Activated CD8-positive, alpha-beta memory T cell treated with anti-CD3 and anti-CD28 coated beads, Interleukin-2, amount 10 ng/mL, durations not matched to agents 7 days and 5 days (primary cell): Measurements from ENCODE around the gene MROH2A. TPM values are rescaled to one million over a fixed set of nuclear protein-coding genes. Genes with fewer than 3 reads are reported as not detected.

Source experiments
- ATAC-seq: fragments of 150-1000 bp; cut with Tn5 transposase; one replicate; pipeline ENCODE4 v1.10.0; 2021; ENCODE audit warnings: moderate library complexity
- CTCF ChIA-PET: fragments of 350-600 bp; sonication (Branson Sonifier 250); formaldehyde crosslinking; loops from one replicate; lab custom pipeline; 2021; ENCODE audit warnings: antibody characterized with exemption; lab: Charles Lee
- DNase-seq: peaks from one replicate; pipeline ENCODE4 v3.0.0-alpha.2; 2020
- H3K27ac Mint-ChIP-seq: one replicate; pipeline ENCODE4 v1.8.0; 2021; ENCODE audit warnings: mild to moderate bottlenecking, mixed read lengths
- H3K27me3 Mint-ChIP-seq: one replicate; pipeline ENCODE4 v1.8.0; 2021; ENCODE audit warnings: mixed read lengths
- H3K36me3 Mint-ChIP-seq: one replicate; pipeline ENCODE4 v1.8.0; 2021; ENCODE audit warnings: mild to moderate bottlenecking, mixed read lengths
- H3K4me1 Mint-ChIP-seq: one replicate; pipeline ENCODE4 v1.8.0; 2021; ENCODE audit warnings: mixed read lengths
- H3K4me3 Mint-ChIP-seq: one replicate; pipeline ENCODE4 v1.8.0; 2021; ENCODE audit warnings: mild to moderate bottlenecking, moderate library complexity, mixed read lengths
- H3K9me3 Mint-ChIP-seq: one replicate; pipeline ENCODE4 v1.8.0; 2022; ENCODE audit warnings: low read depth, mixed read lengths
- total RNA-seq, 2 experiments: library from RNA; stranded (reverse); gene quantifications; one replicate each; pipeline ENCODE4 v1.2.3, GENCODE V29; 2021

MROH2A gene
- total RNA-seq, 2 experiments from 2014 or later, result not detected

DNA sequence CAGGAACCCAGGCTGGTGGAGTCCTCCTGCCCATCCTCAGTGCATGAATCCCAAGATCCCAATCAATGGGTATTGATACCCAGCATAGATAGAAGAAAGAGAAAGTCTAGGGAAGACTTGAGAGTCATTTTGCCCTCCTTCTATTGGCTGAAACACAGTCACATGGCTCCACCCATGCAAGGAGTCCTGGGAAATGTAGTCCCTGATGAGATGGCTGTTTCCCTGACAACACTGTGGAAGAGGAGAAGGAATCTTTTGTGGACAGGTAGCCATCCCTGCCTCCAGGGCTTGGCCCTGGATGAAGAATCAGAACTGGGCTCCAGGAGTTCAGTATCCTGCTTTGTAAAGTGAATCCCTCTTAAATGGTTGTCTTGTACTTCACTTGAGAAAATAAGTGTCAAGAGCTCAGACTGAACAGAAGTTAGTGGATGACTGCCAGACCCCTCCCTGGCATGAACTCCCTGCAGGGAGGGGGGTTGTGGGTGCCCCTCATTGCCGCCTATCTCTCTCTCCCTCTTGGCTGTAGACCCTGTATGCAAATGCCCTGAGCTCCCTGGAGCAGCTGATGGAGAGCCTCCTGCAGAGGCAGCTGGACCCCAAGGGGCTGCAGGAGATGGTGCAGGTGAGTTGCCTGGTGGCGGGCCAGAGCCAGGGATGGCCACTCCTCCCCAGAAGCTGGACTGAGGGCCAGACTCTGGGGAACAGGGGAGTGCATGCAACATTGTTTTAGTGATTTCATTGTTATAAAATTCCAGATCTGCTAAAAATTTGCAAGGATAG lies 36.1 kb downstream of the MROH2A start:
- CTCF ChIA-PET, result no interaction called here
- ATAC-seq (no peak), DNase-seq (no peak)
- H3K36me3 Mint-ChIP-seq, result no peaks in the 10 kb centered on the region
- peaks cover 30% of the 10 kb centered on the region for H3K27me3 Mint-ChIP-seq
- no peak overlapping the region for H3K27ac Mint-ChIP-seq
- no peak overlapping the region for H3K4me3 Mint-ChIP-seq
- no peaks in the 10 kb centered on the region for H3K9me3 Mint-ChIP-seq
- H3K4me1 Mint-ChIP-seq, result no peaks in the 10 kb centered on the region

DNA sequence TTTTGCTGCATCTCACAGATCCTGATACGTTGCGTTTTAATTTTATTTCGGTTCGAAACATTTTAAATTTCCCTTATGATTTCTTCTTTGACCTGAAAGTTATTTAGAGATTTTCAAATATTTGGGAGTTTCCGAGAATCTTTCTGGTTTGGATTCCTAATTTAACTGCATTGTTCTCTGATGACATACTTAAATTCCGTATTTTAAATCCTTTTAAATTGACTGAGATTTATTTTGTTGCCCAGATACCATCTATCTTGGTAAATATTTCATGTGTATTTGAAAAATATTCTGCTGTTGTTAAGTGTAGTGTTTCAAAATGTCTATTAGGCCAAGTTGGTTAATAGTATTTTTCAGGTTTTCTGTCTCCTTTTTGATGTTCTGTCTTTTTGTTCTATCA lies 37.7 kb downstream of the MROH2A start:
- Mint-ChIP-seq H3K9me3 (no peaks in the 10 kb centered on the region), H3K4me3 (no peak overlapping the region), H3K27ac (no peak overlapping the region), H3K27me3 (peaks cover 22% of the 10 kb centered on the region), H3K4me1 (no peaks in the 10 kb centered on the region), H3K36me3 (no peaks in the 10 kb centered on the region)
- CTCF ChIA-PET, result no interaction called here
- no peak for DNase-seq
- ATAC-seq, result no peak

GRCh38 chr2:233816334-233816733 lies 38.2 kb downstream of the MROH2A start:
- CTCF ChIA-PET, result no interaction called here
- no peak for ATAC-seq
- DNase-seq, result no peak
- no peak overlapping the region for H3K27ac Mint-ChIP-seq
- no peak overlapping the region for H3K4me3 Mint-ChIP-seq
- H3K27me3 Mint-ChIP-seq, result peaks cover 21% of the 10 kb centered on the region
- H3K9me3 Mint-ChIP-seq, result no peaks in the 10 kb centered on the region
- H3K4me1 Mint-ChIP-seq, result no peaks in the 10 kb centered on the region
- H3K36me3 Mint-ChIP-seq, result no peaks in the 10 kb centered on the region

DNA sequence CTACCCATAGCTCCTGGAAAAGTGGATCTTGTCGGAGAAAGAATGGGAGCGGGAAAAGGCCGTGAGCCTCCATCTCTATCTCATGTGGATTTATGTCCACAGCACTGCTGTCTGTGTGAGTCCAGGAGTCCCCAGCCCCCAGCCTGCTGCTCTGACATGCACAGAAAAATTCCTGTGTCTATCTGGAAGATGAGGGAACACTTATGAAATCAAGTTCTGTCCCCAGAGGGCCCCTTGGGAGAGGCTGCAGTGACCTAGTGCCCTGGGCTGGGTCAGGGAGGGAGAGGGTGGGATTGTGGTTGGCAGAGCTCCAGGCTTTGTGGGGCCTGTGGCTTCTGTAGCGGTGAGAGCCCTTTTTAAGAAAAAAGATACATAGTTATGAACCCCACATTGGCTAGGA lies 38.6 kb downstream of the MROH2A start:
- Mint-ChIP-seq H3K9me3 (no peaks in the 10 kb centered on the region), H3K27ac (no peak overlapping the region), H3K36me3 (no peaks in the 10 kb centered on the region), H3K27me3 (peaks cover 21% of the 10 kb centered on the region), H3K4me3 (no peak overlapping the region), H3K4me1 (no peaks in the 10 kb centered on the region)
- no peak for ATAC-seq
- no peak for DNase-seq
- CTCF ChIA-PET, result no interaction called here

DNA sequence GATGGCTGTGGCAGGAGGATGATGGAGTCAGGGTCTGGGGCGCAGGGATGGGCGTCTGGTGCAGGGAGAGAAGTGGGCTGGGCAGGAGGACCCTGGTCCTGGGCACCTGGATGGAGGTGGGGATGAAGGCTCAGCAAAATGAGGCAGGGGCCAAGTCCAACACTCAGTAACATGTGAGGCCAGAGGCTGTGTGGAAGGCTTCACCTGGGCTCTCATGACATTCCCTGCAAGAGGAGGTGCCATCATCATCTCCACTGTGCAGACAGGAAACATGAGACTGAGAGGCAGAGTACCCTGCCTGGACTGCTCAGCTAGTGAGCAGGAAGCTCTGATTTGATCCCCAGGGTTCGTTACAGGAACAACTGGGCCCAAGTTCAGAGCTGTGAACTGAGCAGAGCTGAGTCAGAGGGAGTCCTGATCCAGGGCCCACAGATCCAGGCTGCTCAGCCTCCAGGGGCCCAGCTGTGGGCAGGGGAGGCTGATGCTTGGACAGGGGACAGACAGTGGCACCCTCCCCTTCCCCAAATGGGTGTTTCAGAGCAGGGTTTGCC lies 39.3 kb downstream of the MROH2A start:
- no peak overlapping the region for H3K4me3 Mint-ChIP-seq
- H3K4me1 Mint-ChIP-seq, result no peaks in the 10 kb centered on the region
- CTCF ChIA-PET, result no interaction called here
- H3K27me3 Mint-ChIP-seq, result peaks cover 21% of the 10 kb centered on the region
- DNase-seq (no peak), ATAC-seq (no peak)
- H3K36me3 Mint-ChIP-seq, result no peaks in the 10 kb centered on the region
- no peak overlapping the region for H3K27ac Mint-ChIP-seq
- no peaks in the 10 kb centered on the region for H3K9me3 Mint-ChIP-seq

GRCh38 chr2:233817995-233818638 lies 40.0 kb downstream of the MROH2A start:
- ATAC-seq (no peak), DNase-seq (no peak)
- Mint-ChIP-seq H3K27ac (no peak overlapping the region), H3K9me3 (no peaks in the 10 kb centered on the region), H3K4me1 (no peaks in the 10 kb centered on the region), H3K27me3 (peaks cover 21% of the 10 kb centered on the region), H3K36me3 (no peaks in the 10 kb centered on the region), H3K4me3 (no peak overlapping the region)
- CTCF ChIA-PET, result no interaction called here

- Mint-ChIP-seq H3K4me1 (no peaks in the 10 kb centered on the region), H3K4me3 (no peak overlapping the region), H3K27ac (no peak overlapping the region), H3K9me3 (no peaks in the 10 kb centered on the region), H3K27me3 (peaks cover 16% of the 10 kb centered on the region), H3K36me3 (no peaks in the 10 kb centered on the region)
- CTCF ChIA-PET, result no interaction called here
- DNase-seq (no peak), ATAC-seq (no peak)
Observed at GRCh38 chr2:233818639-233819621, 40.8 kb downstream of the MROH2A start.

DNA sequence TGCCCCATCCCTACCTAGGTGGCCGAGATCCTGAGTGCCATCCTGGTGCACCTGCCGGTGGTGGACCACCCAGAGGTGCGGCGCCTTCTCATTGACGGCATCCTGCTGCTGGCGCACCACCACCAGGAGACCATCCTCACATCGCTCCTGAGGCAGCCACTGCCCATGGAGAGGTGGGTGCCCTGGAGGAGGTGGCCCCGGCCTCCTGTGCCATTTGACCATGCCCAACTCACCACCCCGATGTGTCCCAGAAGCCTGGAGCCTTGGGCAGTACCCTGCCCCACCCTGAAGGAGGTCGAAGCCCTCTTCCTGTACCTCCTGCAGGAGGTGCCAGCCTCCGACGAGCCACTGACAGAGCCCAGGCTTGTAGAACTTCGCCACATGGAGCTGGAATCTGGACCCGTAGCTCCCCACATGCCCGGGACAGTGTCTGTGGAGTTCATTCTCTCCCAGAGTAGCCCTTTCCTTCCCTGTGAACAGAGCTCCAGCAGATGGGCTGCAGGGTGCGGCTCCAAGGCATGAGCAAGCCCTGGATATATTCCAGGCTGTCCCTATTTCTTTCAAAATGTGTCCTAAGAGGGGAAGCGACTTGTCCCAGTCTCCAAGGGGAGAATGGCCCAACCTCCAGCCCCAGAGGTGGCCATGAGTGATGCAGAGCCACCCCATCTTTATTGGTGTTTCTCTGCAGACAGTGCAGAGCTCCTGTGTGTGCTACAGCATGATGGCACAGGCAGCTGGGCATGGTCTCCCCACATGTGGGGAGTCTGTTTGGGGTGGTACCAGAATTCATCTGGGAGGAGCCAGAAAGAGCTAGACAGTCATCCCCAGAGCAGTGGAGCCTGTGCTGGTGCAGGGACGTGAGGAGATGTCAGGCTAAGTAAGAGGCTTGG lies 42.0 kb downstream of the MROH2A start:
- H3K4me1 Mint-ChIP-seq, result no peaks in the 10 kb centered on the region
- no peaks in the 10 kb centered on the region for H3K36me3 Mint-ChIP-seq
- DNase-seq, result no peak
- H3K27me3 Mint-ChIP-seq, result peaks cover 13% of the 10 kb centered on the region
- CTCF ChIA-PET, result no interaction called here
- no peak overlapping the region for H3K27ac Mint-ChIP-seq
- no peak for ATAC-seq
- H3K4me3 Mint-ChIP-seq, result no peak overlapping the region
- no peaks in the 10 kb centered on the region for H3K9me3 Mint-ChIP-seq

- Mint-ChIP-seq H3K9me3 (no peaks in the 10 kb centered on the region), H3K4me1 (no peaks in the 10 kb centered on the region), H3K27me3 (peaks cover 14% of the 10 kb centered on the region), H3K4me3 (no peak overlapping the region), H3K27ac (no peak overlapping the region), H3K36me3 (no peaks in the 10 kb centered on the region)
- CTCF ChIA-PET, result no interaction called here
- DNase-seq, result no peak
- ATAC-seq, result no peak
Observed at GRCh38 chr2:233820774-233821105, 42.6 kb downstream of the MROH2A start.

- Mint-ChIP-seq H3K9me3 (no peaks in the 10 kb centered on the region), H3K27me3 (peaks cover 10% of the 10 kb centered on the region), H3K4me1 (no peaks in the 10 kb centered on the region), H3K27ac (no peak overlapping the region), H3K36me3 (no peaks in the 10 kb centered on the region), H3K4me3 (no peak overlapping the region)
- ATAC-seq, result no peak
- DNase-seq, result no peak
- CTCF ChIA-PET, result no interaction called here
Observed at GRCh38 chr2:233821196-233821595, 43.1 kb downstream of the MROH2A start.

DNA sequence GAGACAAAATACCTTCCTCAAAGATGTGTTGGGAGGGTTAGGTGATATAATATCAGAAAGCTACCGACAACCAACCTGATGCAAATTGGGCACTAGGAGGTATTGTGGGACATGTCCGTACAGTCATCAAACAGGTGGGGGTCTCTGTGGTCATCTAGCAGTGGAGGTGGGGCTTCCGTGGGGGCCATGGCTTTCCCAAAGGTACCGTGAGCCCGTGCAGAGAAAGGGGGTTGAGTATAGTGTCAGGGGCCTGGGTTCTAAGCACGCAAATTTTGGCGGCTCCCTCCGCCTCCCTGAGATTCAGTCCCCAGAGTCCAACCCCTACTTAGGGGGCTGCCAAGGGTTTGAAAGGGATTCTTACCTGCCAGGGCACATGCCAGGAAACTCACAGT lies 43.6 kb downstream of the MROH2A start:
- ATAC-seq (no peak), DNase-seq (no peak)
- Mint-ChIP-seq H3K4me3 (no peak overlapping the region), H3K36me3 (no peaks in the 10 kb centered on the region), H3K9me3 (no peaks in the 10 kb centered on the region), H3K27ac (no peak overlapping the region), H3K4me1 (no peaks in the 10 kb centered on the region), H3K27me3 (peaks cover 10% of the 10 kb centered on the region)
- CTCF ChIA-PET, result no interaction called here

- Mint-ChIP-seq H3K36me3 (no peaks in the 10 kb centered on the region), H3K9me3 (no peaks in the 10 kb centered on the region), H3K27ac (no peak overlapping the region), H3K4me1 (no peaks in the 10 kb centered on the region), H3K4me3 (no peak overlapping the region), H3K27me3 (peaks cover 10% of the 10 kb centered on the region)
- CTCF ChIA-PET, result no interaction called here
- no peak for ATAC-seq
- DNase-seq, result no peak
Observed at GRCh38 chr2:233822101-233822771, 44.1 kb downstream of the MROH2A start.
